ENCODE measurements around the gene C5orf47.

DNA sequence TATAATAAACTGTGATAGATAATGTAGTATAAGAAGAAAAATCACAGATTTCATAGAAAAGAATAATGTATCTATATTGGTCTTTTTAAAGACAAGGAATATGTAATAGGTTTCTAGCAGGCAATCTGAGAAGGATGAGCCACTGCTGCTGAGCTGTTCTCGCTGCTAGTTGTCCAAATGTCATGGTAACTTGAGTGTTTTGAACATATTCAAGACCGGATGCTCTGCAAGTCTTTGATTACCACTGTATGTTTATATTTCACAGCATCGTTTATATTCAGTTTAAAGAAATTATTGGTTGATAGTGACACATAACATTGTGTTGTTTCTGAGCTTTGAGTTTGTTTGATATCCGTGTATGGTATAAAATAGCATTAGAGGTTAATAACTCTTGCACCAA lies 9.6 kb downstream of the C5orf47 start:
- TF ChIP-seq, protein P1, sequence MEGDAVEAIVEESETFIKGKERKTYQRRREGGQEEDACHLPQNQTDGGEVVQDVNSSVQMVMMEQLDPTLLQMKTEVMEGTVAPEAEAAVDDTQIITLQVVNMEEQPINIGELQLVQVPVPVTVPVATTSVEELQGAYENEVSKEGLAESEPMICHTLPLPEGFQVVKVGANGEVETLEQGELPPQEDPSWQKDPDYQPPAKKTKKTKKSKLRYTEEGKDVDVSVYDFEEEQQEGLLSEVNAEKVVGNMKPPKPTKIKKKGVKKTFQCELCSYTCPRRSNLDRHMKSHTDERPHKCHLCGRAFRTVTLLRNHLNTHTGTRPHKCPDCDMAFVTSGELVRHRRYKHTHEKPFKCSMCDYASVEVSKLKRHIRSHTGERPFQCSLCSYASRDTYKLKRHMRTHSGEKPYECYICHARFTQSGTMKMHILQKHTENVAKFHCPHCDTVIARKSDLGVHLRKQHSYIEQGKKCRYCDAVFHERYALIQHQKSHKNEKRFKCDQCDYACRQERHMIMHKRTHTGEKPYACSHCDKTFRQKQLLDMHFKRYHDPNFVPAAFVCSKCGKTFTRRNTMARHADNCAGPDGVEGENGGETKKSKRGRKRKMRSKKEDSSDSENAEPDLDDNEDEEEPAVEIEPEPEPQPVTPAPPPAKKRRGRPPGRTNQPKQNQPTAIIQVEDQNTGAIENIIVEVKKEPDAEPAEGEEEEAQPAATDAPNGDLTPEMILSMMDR (IDR thresholded peaks at IDR 0.05) = no peak
- TF ChIP-seq POLR2A (IDR thresholded peaks at IDR 0.05) = no peak
- no peak for TF ChIP-seq POLR2AphosphoS5 (IDR thresholded peaks at IDR 0.05)

Measured in sigmoid colon (tissue), 4 donors.